HEK293T (cell line): ENCODE results near the gene CRABP2.

ENCODE experiments used
- CTCF ChIA-PET: fragments of 350-600 bp; formaldehyde crosslinking; extraction: SDS; loops from one replicate; lab custom pipeline; 2021; ENCODE audit warnings: antibody characterized with exemption, inconsistent platforms; lab: Yijun Ruan, JAX
- POLR2A ChIA-PET: fragments of 350-600 bp; formaldehyde crosslinking; extraction: SDS; loops from one replicate; lab custom pipeline; 2020; ENCODE audit warnings: antibody characterized with exemption, inconsistent platforms; lab: Yijun Ruan, JAX
- DNase-seq: peaks from one replicate; pipeline ENCODE4 v3.0.0; 2012; ENCODE audit warnings: mixed read lengths; ENCODE audit errors: extremely low spot score
- ARNT ChIP-seq: fragments of 450-650 bp; IDR thresholded peaks from 2 replicates; pipeline ENCODE4 v1.6.1; 2017; ENCODE audit warnings: mild to moderate bottlenecking
- BHLHE40 ChIP-seq: fragments of 450-650 bp; IDR thresholded peaks from 2 replicates; pipeline ENCODE4 v1.6.1; 2016; ENCODE audit warnings: mild to moderate bottlenecking, moderate library complexity, borderline replicate concordance
- CTBP1 ChIP-seq: fragments of 450-650 bp; IDR thresholded peaks from 2 replicates; pipeline ENCODE4 v1.6.1; 2016; ENCODE audit warnings: borderline replicate concordance
- ELF4 ChIP-seq: fragments of 450-650 bp; IDR thresholded peaks from 2 replicates; pipeline ENCODE4 v1.6.1; 2017; ENCODE audit warnings: antibody characterized with exemption
- FOXA1 ChIP-seq: fragments of 450-650 bp; IDR thresholded peaks from 2 replicates; pipeline ENCODE4 v1.6.1; 2016; ENCODE audit warnings: mild to moderate bottlenecking
- FOXK2 ChIP-seq: fragments of 450-650 bp; IDR thresholded peaks from 2 replicates; pipeline ENCODE4 v1.6.1; 2016; ENCODE audit warnings: mild to moderate bottlenecking
- FOXM1 ChIP-seq: fragments of 450-650 bp; IDR thresholded peaks from 2 replicates; pipeline ENCODE4 v1.6.1; 2017; ENCODE audit warnings: mild to moderate bottlenecking, borderline replicate concordance
- HDGF ChIP-seq: fragments of 450-650 bp; IDR thresholded peaks from 2 replicates; pipeline ENCODE4 v1.6.1; 2017; ENCODE audit warnings: antibody characterized with exemption, borderline replicate concordance
- L3MBTL2 ChIP-seq: fragments of 450-650 bp; conservative IDR thresholded peaks from 2 replicates; pipeline ENCODE4 v1.6.1; 2016; ENCODE audit warnings: mild to moderate bottlenecking
- LEF1 ChIP-seq: fragments of 450-650 bp; IDR thresholded peaks from 2 replicates; pipeline ENCODE4 v1.6.1; 2017; ENCODE audit warnings: mild to moderate bottlenecking, borderline replicate concordance
- NFRKB ChIP-seq: fragments of 450-650 bp; IDR thresholded peaks from 2 replicates; pipeline ENCODE4 v1.6.1; 2016; ENCODE audit warnings: mild to moderate bottlenecking, moderate library complexity
- PKNOX1 ChIP-seq: fragments of 450-650 bp; IDR thresholded peaks from 2 replicates; pipeline ENCODE4 v1.6.1; 2016
- SP1 ChIP-seq: fragments of 450-650 bp; IDR thresholded peaks from 2 replicates; pipeline ENCODE4 v1.6.1; 2017
- SUZ12 ChIP-seq: fragments of 450-650 bp; IDR thresholded peaks from 2 replicates; pipeline ENCODE4 v1.6.1; 2016; ENCODE audit warnings: mild to moderate bottlenecking
- TARDBP ChIP-seq: fragments of 450-650 bp; IDR thresholded peaks from 2 replicates; pipeline ENCODE4 v1.6.1; 2016
- ZNF384 ChIP-seq: fragments of 450-650 bp; IDR thresholded peaks from 2 replicates; pipeline ENCODE4 v1.6.1; 2016

Gene CRABP2

DNA sequence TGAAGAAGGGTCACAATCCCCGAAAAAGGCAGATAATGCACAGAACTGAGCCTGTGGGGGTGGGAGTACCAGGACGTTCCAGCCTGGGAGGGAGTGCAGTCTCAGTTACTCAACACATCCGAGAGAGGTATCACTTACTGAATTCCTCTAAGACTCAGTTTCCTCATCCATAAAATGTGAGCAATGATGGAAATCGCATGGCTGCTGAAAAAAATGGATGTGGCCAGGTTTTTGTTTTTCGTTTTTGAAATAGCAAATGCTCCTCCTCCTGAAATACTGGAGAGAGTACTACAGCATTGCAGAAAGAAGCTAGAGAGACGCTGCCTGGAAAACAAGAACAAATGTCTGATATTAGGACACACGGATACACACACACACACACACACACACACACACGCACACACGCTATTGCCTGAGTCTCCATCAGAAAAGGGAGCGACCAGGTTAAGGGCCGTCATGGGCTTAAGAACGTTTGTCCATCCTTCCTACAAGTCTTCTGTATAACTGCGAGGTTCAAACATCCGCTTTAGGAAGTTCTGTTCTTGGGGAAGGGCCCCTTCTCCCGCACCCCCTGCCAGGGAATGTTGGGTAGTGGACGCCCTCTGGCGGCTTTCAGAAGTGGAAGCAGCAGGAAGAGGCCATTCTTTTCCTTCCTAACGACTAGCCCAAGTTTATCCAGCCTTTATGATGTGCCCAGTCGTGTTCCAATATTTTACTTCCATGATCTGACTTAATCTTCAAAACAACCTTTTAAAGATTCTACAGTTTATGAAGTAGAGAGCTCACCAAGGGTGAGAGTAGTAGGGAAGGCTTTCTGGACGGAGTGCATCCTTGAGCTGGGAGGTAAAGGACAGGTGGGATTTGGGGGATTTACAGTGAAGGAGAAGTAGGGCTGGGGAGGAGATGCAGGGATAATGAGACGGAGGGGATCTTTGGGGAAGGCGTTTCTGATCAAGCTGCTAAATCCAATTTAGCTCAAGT, 27.5 kb downstream of the CRABP2 start:
- no peak for TF ChIP-seq CTBP1
- no peak for TF ChIP-seq BHLHE40
- TF ChIP-seq LEF1: no peak
- TF ChIP-seq SP1: no peak
- no peak for TF ChIP-seq ARNT
- TF ChIP-seq FOXA1: no peak
- no peak for TF ChIP-seq FOXK2
- no peak for TF ChIP-seq TARDBP
- TF ChIP-seq ZNF384: no peak
- TF ChIP-seq FOXM1: no peak; the same call in 1 of the 2 replicates
- TF ChIP-seq PKNOX1: no peak
- no peak for TF ChIP-seq ELF4
- TF ChIP-seq L3MBTL2: no peak
- TF ChIP-seq HDGF: no peak
- no peak for TF ChIP-seq NFRKB
- ChIA-PET POLR2A (interaction anchor here (0.6 to 8.1 kb wide), 8 partner anchors 10 to 84 kb away, joined by 3 to 122 read pairs (median 7); partner anchors contain the start of genes CRABP2, ISG20L2 and METTL25B), CTCF (interaction anchor here (0.5 to 6.6 kb wide), 18 partner anchors 12 to 602 kb away, joined by 3 to 70 read pairs (median 6); partner anchors contain the start of genes CRABP2 and HAPLN2)
- DNase-seq: peak; percentile 80

DNA sequence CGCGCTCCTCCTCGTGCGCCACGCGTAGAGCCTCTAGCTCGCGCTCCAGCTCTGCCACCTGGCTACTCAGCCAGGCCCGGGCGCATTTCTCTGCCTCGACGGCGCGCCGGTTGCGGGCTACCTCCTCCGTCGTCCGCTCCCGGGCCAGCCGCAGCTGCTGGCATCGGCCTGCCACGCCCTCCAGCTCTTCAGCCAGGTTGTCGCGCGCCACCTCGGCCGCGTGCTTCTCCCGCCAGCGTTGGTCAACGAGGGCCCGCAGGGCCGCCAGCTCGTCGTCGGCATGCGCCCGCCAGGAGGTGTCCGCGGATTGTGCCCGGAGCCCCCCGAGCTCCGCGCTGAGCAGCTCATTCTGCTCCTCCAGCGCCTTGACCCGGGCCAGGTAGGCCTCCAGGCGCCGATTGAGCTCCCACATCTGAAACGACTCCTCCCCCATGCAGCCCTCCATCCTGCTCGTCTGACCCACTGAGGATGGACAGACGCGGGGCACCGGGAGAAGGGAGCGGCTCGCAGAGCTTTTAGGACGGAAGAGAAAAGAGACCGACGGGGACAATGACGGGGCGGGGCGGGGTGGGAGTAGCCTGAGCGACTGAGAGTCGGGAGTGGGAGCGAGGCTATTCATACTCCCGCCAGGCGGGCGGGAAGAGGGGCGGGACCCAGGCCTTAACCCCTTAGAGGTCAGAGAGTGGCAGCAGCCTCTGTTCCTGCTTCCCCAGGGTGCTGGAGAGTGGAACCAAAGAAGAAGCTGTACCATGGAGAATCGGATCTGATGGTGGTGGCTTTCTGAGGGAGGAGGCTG, 28.4 kb downstream of the CRABP2 start, which contains the start of gene NES:
Gene NES (minus strand): TSS at position 588 of the 796 bp plus-strand sequence. CDS start 143 bp downstream, at position 445.
- TF ChIP-seq ARNT: no peak
- no peak for TF ChIP-seq HDGF
- TF ChIP-seq BHLHE40: no peak
- TF ChIP-seq ZNF384: no peak
- POLR2A ChIA-PET: interaction anchor here (0.6 to 8.1 kb wide), 9 partner anchors 9 to 83 kb away, joined by 3 to 122 read pairs (median 7); partner anchors contain the start of genes CRABP2, HAPLN2, ISG20L2 and METTL25B
- CTCF ChIA-PET: interaction anchor here (1.0 to 6.6 kb wide), 9 partner anchors 12 to 52 kb away, joined by 3 to 70 read pairs (median 7); partner anchors contain the start of gene CRABP2
- DNase-seq: peak; percentile 83

GRCh38 chr1:156676114-156676819, 29.1 kb downstream of the CRABP2 start:
- TF ChIP-seq ELF4 (no peak), FOXA1 (no peak), ARNT (no peak), PKNOX1 (no peak), CTBP1 (no peak), SUZ12 (no peak), L3MBTL2 (no peak), FOXK2 (no peak)
- ChIA-PET CTCF (interaction anchor here (0.7 to 6.6 kb wide), 11 partner anchors 9 to 163 kb away, joined by 3 to 70 read pairs (median 7); partner anchors contain the start of genes CRABP2 and HAPLN2), POLR2A (interaction anchor here (0.8 to 8.1 kb wide), 9 partner anchors 8 to 57 kb away, joined by 3 to 122 read pairs (median 7); partner anchors contain the start of genes CRABP2, HAPLN2, ISG20L2 and METTL25B)
- DNase-seq: no peak

DNA sequence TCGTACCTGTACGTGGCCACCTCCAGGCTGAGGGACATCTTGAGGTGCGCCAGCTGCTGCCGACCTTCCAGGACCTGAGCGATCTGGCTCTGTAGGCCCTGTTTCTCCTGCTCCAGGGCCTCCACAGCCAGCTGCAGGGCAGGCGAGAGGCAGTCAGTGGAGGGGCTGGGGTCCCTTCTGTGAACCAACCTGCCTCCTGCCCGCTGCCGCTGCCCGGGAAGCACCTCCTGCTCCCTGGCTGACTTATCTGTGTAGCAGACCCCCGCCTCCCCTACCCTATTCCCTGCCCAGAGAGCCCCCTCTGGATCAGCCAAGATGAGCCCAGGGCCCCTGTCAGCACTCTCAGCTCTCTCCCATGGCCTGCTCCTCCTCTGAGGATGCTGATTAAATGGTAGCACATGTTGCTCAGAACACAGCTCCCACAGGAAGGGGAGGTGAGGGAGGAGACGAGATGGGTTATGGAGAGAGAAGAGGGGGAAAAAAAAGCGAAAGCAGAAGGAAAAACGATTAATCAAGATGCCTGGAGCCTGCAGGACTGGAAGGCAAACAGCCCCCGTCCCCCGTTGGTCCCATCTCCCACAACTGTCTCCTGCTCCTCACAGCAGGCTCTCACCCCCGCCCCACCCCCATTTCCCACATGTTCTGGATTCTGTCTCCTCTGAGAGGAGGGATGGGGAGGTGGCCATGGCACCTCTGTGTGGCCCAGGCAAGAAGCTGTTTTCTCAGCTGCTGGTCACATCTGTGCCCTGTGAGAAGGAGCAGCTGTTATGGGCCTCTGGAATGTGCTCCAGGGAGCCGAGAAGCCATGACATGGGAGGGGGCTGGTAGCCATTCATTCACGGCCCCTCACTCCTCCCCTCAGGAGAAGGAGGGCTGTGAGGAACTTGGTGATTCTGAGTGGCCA, 29.9 kb downstream of the CRABP2 start:
- no peak for TF ChIP-seq ELF4
- no peak for TF ChIP-seq FOXM1
- no peak for TF ChIP-seq SP1
- TF ChIP-seq PKNOX1: no peak
- no peak for TF ChIP-seq LEF1
- no peak for TF ChIP-seq TARDBP
- no peak for TF ChIP-seq ZNF384
- no peak for TF ChIP-seq ARNT
- POLR2A ChIA-PET: interaction anchor here (0.8 to 8.1 kb wide), 7 partner anchors 11 to 94 kb away, joined by 3 to 122 read pairs (median 6); partner anchors contain the start of genes CRABP2, HAPLN2, ISG20L2 and METTL25B
- CTCF ChIA-PET: interaction anchor here (0.7 to 6.6 kb wide), 10 partner anchors 10 to 715 kb away, joined by 3 to 70 read pairs (median 6); partner anchors contain the start of gene HAPLN2
- DNase-seq: no peak
